Astrocyte of the spinal cord (primary cell): Measurements from ENCODE around the gene ALG1.
"Not testable (repeated sequence)": the region's sequence is repeated elsewhere in the genome, so short reads cannot be mapped to it uniquely, and the experiment has no call there.

ENCODE experiments used
- DNase-seq: peaks from one replicate; pipeline ENCODE4 v3.0.0; 2011; ENCODE audit warnings: low read depth, low spot score
- H3K4me3 ChIP-seq: 2 replicates; pipeline ENCODE4 v1.5.1; 2011; ENCODE audit warnings: low read depth, mild to moderate bottlenecking, low read length, moderate library complexity
- CTCF ChIP-seq: IDR thresholded peaks from 2 replicates; pipeline ENCODE4 v1.5.1; 2012; ENCODE audit warnings: low read depth, mild to moderate bottlenecking, low read length, inconsistent platforms
- in situ Hi-C: cut with HindIII; loops from 2 replicates; pipeline ENCODE4 v1.10.0; 2017; ENCODE audit warnings: low sequenced_read_pairs

The ALG1 gene

GRCh38 chr16:5072334-5073278, 963 bp downstream of the ALG1 start:
- peak overlapping the region; percentile 66 for H3K4me3 ChIP-seq
- no peak for TF ChIP-seq CTCF
- in situ Hi-C loops: no loop called here
- DNase-seq: no peak

GRCh38 chr16:5073279-5073629, 1.6 kb downstream of the ALG1 start:
- no peak for TF ChIP-seq CTCF
- H3K4me3 ChIP-seq: no peak overlapping the region
- DNase-seq: no peak
- in situ Hi-C loops: no loop called here

GRCh38 chr16:5073771-5074170, 2.1 kb downstream of the ALG1 start:
- H3K4me3 ChIP-seq: not testable (repeated sequence)

GRCh38 chr16:5075637-5076036, 4.0 kb downstream of the ALG1 start:
- DNase-seq: no peak
- in situ Hi-C loops: no loop called here
- no peak for TF ChIP-seq CTCF
- no peak overlapping the region for H3K4me3 ChIP-seq

More at GRCh38 chr16:5073771-5074170, 2.1 kb downstream of the ALG1 start:
- DNase-seq, in situ Hi-C loops: not testable (repeated sequence)

GRCh38 chr16:5077304-5077703, 5.7 kb downstream of the ALG1 start:
- no peak overlapping the region for H3K4me3 ChIP-seq
- no peak for DNase-seq
- in situ Hi-C loops: no loop called here
- TF ChIP-seq CTCF: no peak

GRCh38 chr16:5078626-5079025, 7.0 kb downstream of the ALG1 start:
- no peak for TF ChIP-seq CTCF
- in situ Hi-C loops: no loop called here
- no peak overlapping the region for H3K4me3 ChIP-seq
- DNase-seq: no peak

- in situ Hi-C loops, H3K4me3 ChIP-seq, DNase-seq: not testable (repeated sequence)
Measured at GRCh38 chr16:5080461-5080860, 8.8 kb downstream of the ALG1 start.

GRCh38 chr16:5080996-5081395, 9.4 kb downstream of the ALG1 start:
- DNase-seq, in situ Hi-C loops, H3K4me3 ChIP-seq: not testable (repeated sequence)

GRCh38 chr16:5083646-5084045, 12.0 kb downstream of the ALG1 start:
- H3K4me3 ChIP-seq, DNase-seq, in situ Hi-C loops: not testable (repeated sequence)

GRCh38 chr16:5084099-5084731, 12.6 kb downstream of the ALG1 start:
- H3K4me3 ChIP-seq, in situ Hi-C loops, DNase-seq: not testable (repeated sequence)
